GM12878 (cell line): ENCODE measurements around the gene GLIPR2. TPM values are rescaled to one million over a fixed set of nuclear protein-coding genes. Genes with fewer than 3 reads are reported as not detected.

Source experiments
- ASH2L ChIP-seq: fragments of 300-600, 200-600 bp; sonication (generic); IDR thresholded peaks from 2 replicates; pipeline ENCODE4 v1.6.1; 2017; ENCODE audit warnings: low read depth, mild to moderate bottlenecking, borderline replicate concordance
- ATF7 ChIP-seq: fragments of 450-650 bp; IDR thresholded peaks from 2 replicates; pipeline ENCODE4 v1.6.1; 2016; ENCODE audit warnings: low read depth, mild to moderate bottlenecking
- CREB1 ChIP-seq: IDR thresholded peaks from 2 replicates; pipeline ENCODE4 v1.6.1; 2012; ENCODE audit warnings: low read depth, mild to moderate bottlenecking, inconsistent platforms
- EED ChIP-seq: sonication (generic); IDR thresholded peaks from 2 replicates; pipeline ENCODE4 v1.6.1; 2016; ENCODE audit warnings: antibody characterized with exemption, low read depth
- FOXM1 ChIP-seq: IDR thresholded peaks from 2 replicates; pipeline ENCODE4 v1.6.1; 2012; ENCODE audit warnings: low read depth, mild to moderate bottlenecking, inconsistent platforms, low read length, moderate library complexity
- HDGF ChIP-seq: fragments of 450-650 bp; IDR thresholded peaks from 2 replicates; pipeline ENCODE4 v1.6.1; 2016; ENCODE audit warnings: antibody characterized with exemption
- JUNB ChIP-seq: IDR thresholded peaks from 2 replicates; pipeline ENCODE4 v1.6.1; 2016; ENCODE audit warnings: antibody characterized with exemption, mild to moderate bottlenecking
- MTA3 ChIP-seq: IDR thresholded peaks from 2 replicates; pipeline ENCODE4 v1.6.1; 2012; ENCODE audit warnings: low read length, inconsistent platforms, borderline replicate concordance
- MXI1 ChIP-seq: fragments of 150-350 bp; IDR thresholded peaks from 2 replicates; pipeline ENCODE4 v1.6.1; 2011; ENCODE audit warnings: low read depth, mild to moderate bottlenecking, inconsistent platforms, low read length, improper control_type of control experiment
- NR2C2 ChIP-seq: IDR thresholded peaks from 2 replicates; pipeline ENCODE4 v1.6.1; 2011; ENCODE audit warnings: borderline replicate concordance, low read depth; ENCODE audit not compliant: control insufficient read depth, insufficient read length
- NR2F1 ChIP-seq: fragments of 450-650 bp; conservative IDR thresholded peaks from 2 replicates; pipeline ENCODE4 v1.6.1; 2017; ENCODE audit warnings: mild to moderate bottlenecking
- PAX5 ChIP-seq: IDR thresholded peaks from 2 replicates; pipeline ENCODE4 v1.6.1; 2011; ENCODE audit warnings: low read depth, low read length, borderline replicate concordance
- RAD21 ChIP-seq: IDR thresholded peaks from 2 replicates; pipeline ENCODE4 v1.6.1; 2011; ENCODE audit warnings: mild to moderate bottlenecking, low read depth, low read length, moderate library complexity; ENCODE audit not compliant: insufficient read depth
- RBBP5 ChIP-seq: fragments of 200-600 bp; sonication (generic); conservative IDR thresholded peaks from 2 replicates; pipeline ENCODE4 v1.6.1; 2016
- SIN3A ChIP-seq: IDR thresholded peaks from 2 replicates; pipeline ENCODE4 v1.6.1; 2012; ENCODE audit warnings: low read depth, low read length, improper control_type of control experiment
- SMARCA5 ChIP-seq: fragments of 450-650 bp; IDR thresholded peaks from 2 replicates; pipeline ENCODE4 v1.6.1; 2017; ENCODE audit warnings: mild to moderate bottlenecking
- SMC3 ChIP-seq: IDR thresholded peaks from 2 replicates; pipeline ENCODE4 v1.6.1; 2011; ENCODE audit warnings: low read length, improper control_type of control experiment, borderline replicate concordance
- SRF ChIP-seq, 2 experiments: IDR thresholded peaks; 2 replicates each; pipeline ENCODE4 v1.6.1; 2011; ENCODE audit warnings: low read depth in 2 of 2, low read length in 2 of 2, mild to moderate bottlenecking in 1 of 2, moderate library complexity in 1 of 2
- TARDBP ChIP-seq: IDR thresholded peaks from 2 replicates; pipeline ENCODE4 v1.6.1; 2016; ENCODE audit warnings: borderline replicate concordance
- TCF12 ChIP-seq: IDR thresholded peaks from 2 replicates; pipeline ENCODE4 v1.6.1; 2011; ENCODE audit warnings: low read depth, mild to moderate bottlenecking, low read length
- WRNIP1 ChIP-seq: IDR thresholded peaks from 2 replicates; pipeline ENCODE4 v1.6.1; 2011; ENCODE audit warnings: low read depth, low read length, improper control_type of control experiment, borderline replicate concordance
- YBX1 ChIP-seq: fragments of 450-650 bp; IDR thresholded peaks from 2 replicates; pipeline ENCODE4 v1.6.1; 2016; ENCODE audit warnings: antibody characterized with exemption
- YY1 ChIP-seq: IDR thresholded peaks from 2 replicates; pipeline ENCODE4 v1.6.1; 2011; ENCODE audit warnings: low read depth, mild to moderate bottlenecking, low read length
- ZSCAN29 ChIP-seq: fragments of 450-650 bp; IDR thresholded peaks from 2 replicates; pipeline ENCODE4 v1.6.1; 2017; ENCODE audit warnings: mild to moderate bottlenecking, moderate library complexity
- polyA plus RNA-seq, 11 experiments: library from polyadenylated mRNA; depleted of rRNA in 4 of 11; unstranded in 6 of 11; stranded (reverse) in 5 of 11; fragments of >200 nt; fragmentation: Nextera tagmentation in 4 of 11; fragmentation: Illumina TruSeq in 1 of 11; extraction: Ambion mirVana in 4 of 11; extraction: Trizol in 1 of 11; gene quantifications; 1 replicate in 1 of 11; 2 replicates in 10 of 11; pipeline versions ENCODE4 v1.2.1 to v1.2.3, GENCODE V29; 2011 to 2016; ENCODE audit warnings: inconsistent platforms in 2 of 11, missing spikeins in 2 of 11, low read depth in 1 of 11
- total RNA-seq, 4 experiments: library from RNA; depleted of rRNA in 3 of 4; stranded (reverse); fragments of >200 nt in 3 of 4; fragmentation: Illumina TruSeq in 1 of 4; extraction: Trizol in 1 of 4; gene quantifications; 2 replicates each; pipeline versions ENCODE4 v1.2.1 to v1.2.3, GENCODE V29; 2013 to 2021
- TF ChIP-seq, protein P1 (sequence below): IDR thresholded peaks from 2 replicates; pipeline ENCODE4 v1.6.1; 2011; ENCODE audit warnings: mild to moderate bottlenecking, low read depth, low read length, moderate library complexity; ENCODE audit not compliant: insufficient replicate concordance
- TF ChIP-seq, protein P2 (sequence below): fragments of 450-650 bp; formaldehyde crosslinking; IDR thresholded peaks from 2 replicates; pipeline ENCODE4 v1.4.0; 2022; ENCODE audit warnings: mild to moderate bottlenecking, moderate library complexity
- TF ChIP-seq, protein P3 (sequence below): fragments of 450-650 bp; IDR thresholded peaks from 2 replicates; pipeline ENCODE4 v1.6.1; 2017; ENCODE audit warnings: low read depth, mild to moderate bottlenecking, moderate library complexity

GLIPR2 gene
- total and polyA plus RNA-seq, 10 of the 15 experiments (the other 5 are each of a cell fraction or from before 2014, with no cell fraction given), result 0.41 to 3.5 (median 2.2) TPM

DNA sequence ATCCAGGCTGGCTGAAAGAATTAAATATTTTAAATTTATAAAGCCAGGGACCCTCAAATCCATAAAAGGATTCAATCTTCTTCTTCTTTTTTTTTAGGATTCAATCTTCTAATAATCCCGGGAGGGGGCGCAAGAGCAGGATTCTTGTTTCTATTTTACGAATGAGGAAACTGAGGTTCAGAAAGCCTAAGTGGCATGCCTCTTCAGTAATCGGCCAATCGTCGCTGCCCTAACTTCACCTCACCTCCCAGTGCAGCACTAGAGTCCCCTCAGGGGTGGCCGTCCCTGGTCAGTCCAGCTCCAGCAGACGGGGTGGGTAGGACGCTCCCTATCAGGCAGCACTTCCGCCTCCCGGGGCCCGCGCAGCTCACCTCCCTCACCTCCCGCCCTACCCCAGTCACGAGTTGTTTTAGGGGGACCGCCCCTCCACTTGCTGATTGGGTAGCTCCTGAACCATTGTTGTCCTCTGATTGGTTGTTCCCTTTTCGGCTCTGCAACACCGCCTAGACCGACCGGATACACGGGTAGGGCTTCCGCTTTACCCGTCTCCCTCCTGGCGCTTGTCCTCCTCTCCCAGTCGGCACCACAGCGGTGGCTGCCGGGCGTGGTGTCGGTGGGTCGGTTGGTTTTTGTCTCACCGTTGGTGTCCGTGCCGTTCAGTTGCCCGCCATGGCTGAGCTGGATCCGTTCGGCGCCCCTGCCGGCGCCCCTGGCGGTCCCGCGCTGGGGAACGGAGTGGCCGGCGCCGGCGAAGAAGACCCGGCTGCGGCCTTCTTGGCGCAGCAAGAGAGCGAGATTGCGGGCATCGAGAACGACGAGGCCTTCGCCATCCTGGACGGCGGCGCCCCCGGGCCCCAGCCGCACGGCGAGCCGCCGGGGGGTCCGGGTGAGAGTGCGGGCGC lies 54.1 kb downstream of the GLIPR2 start, which contains the start of gene CLTA (continued):
- 0 out of 2 replicates have a peak, but pooled peaks have one; percentile 15 for TF ChIP-seq ATF7
- TF ChIP-seq SRF (IDR thresholded peaks at IDR 0.05; ENCODE audit: low read depth in 2 of 2, low read length in 2 of 2), result peak; percentile 90 to 93
- peak; percentile 76 for TF ChIP-seq SIN3A
- no peak for TF ChIP-seq NR2C2
- TF ChIP-seq, protein P1, sequence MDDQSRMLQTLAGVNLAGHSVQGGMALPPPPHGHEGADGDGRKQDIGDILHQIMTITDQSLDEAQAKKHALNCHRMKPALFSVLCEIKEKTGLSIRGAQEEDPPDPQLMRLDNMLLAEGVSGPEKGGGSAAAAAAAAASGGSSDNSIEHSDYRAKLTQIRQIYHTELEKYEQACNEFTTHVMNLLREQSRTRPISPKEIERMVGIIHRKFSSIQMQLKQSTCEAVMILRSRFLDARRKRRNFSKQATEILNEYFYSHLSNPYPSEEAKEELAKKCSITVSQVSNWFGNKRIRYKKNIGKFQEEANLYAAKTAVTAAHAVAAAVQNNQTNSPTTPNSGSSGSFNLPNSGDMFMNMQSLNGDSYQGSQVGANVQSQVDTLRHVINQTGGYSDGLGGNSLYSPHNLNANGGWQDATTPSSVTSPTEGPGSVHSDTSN, result no peak
- peak; percentile 99 for TF ChIP-seq HDGF
- no peak for TF ChIP-seq JUNB
- TF ChIP-seq CREB1, result peak; percentile 60
- TF ChIP-seq EED, result peak; percentile 66
- no peak for TF ChIP-seq FOXM1
- TF ChIP-seq MXI1, result 0 out of 2 replicates have a peak, but pooled peaks have one; percentile 89
- TF ChIP-seq SMARCA5, result peak; percentile 59
- TF ChIP-seq PAX5, result peak; percentile 61; the same call in 1 of the 2 replicates
- no peak for TF ChIP-seq RBBP5
- no peak for TF ChIP-seq YBX1
- 0 out of 2 replicates have a peak, but pooled peaks have one; percentile 13 for TF ChIP-seq RAD21
- TF ChIP-seq MTA3, result no peak
- 0 out of 2 replicates have a peak, but pooled peaks have one; percentile 11 for TF ChIP-seq TARDBP
- TF ChIP-seq, protein P2, sequence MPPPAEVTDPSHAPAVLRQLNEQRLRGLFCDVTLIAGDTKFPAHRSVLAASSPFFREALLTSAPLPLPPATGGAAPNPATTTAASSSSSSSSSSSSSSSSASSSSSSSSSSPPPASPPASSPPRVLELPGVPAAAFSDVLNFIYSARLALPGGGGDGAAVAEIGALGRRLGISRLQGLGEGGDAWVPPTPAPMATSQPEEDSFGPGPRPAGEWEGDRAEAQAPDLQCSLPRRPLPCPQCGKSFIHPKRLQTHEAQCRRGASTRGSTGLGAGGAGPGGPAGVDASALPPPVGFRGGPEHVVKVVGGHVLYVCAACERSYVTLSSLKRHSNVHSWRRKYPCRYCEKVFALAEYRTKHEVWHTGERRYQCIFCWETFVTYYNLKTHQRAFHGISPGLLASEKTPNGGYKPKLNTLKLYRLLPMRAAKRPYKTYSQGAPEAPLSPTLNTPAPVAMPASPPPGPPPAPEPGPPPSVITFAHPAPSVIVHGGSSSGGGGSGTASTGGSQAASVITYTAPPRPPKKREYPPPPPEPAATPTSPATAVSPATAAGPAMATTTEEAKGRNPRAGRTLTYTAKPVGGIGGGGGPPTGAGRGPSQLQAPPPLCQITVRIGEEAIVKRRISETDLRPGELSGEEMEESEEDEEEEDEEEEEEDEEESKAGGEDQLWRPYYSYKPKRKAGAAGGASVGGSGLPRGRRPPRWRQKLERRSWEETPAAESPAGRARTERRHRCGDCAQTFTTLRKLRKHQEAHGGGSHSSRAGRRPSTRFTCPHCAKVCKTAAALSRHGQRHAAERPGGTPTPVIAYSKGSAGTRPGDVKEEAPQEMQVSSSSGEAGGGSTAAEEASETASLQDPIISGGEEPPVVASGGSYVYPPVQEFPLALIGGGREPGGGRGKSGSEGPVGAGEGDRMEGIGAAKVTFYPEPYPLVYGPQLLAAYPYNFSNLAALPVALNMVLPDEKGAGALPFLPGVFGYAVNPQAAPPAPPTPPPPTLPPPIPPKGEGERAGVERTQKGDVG (CRISPR knock-in tag), result no peak
- TF ChIP-seq, protein P3, sequence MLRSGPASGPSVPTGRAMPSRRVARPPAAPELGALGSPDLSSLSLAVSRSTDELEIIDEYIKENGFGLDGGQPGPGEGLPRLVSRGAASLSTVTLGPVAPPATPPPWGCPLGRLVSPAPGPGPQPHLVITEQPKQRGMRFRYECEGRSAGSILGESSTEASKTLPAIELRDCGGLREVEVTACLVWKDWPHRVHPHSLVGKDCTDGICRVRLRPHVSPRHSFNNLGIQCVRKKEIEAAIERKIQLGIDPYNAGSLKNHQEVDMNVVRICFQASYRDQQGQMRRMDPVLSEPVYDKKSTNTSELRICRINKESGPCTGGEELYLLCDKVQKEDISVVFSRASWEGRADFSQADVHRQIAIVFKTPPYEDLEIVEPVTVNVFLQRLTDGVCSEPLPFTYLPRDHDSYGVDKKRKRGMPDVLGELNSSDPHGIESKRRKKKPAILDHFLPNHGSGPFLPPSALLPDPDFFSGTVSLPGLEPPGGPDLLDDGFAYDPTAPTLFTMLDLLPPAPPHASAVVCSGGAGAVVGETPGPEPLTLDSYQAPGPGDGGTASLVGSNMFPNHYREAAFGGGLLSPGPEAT, result peak; percentile 68; the same call in 1 of the 2 replicates
- TF ChIP-seq NR2F1, result peak; percentile 72
- TF ChIP-seq ZSCAN29, result no peak
- 0 out of 2 replicates have a peak, but pooled peaks have one; percentile 47 for TF ChIP-seq ASH2L
- no peak for TF ChIP-seq SMC3
- peak; percentile 90; the same call in 1 of the 2 replicates for TF ChIP-seq WRNIP1
- no peak; the same call in 1 of the 2 replicates for TF ChIP-seq TCF12
- TF ChIP-seq YY1, result peak; percentile 76
